SIG-M5 (cell line): Measurements from ENCODE around the gene HSD17B7.
A peak's percentile ranks its signal among the peaks of the same experiment; 100 is the strongest.
"Not testable (repeated sequence)": the region's sequence is repeated elsewhere in the genome, so short reads cannot be mapped to it uniquely, and the experiment has no call there.

Experiments used
- DNase-seq: peaks from one replicate; lab custom pipeline; 2025; lab: John Stamatoyannopoulos, UW

Gene HSD17B7

GRCh38 chr1:162812357-162812756 is 21.9 kb downstream of the HSD17B7 start:
- not testable (repeated sequence) for DNase-seq

- not testable (repeated sequence) for DNase-seq
Measured at GRCh38 chr1:162818136-162818535, 27.6 kb downstream of the HSD17B7 start.

- not testable (repeated sequence) for DNase-seq
Measured at GRCh38 chr1:162818666-162819065, 28.2 kb downstream of the HSD17B7 start.

- DNase-seq, result no peak
Measured at GRCh38 chr1:162822391-162823200, 32.1 kb downstream of the HSD17B7 start.

GRCh38 chr1:162823231-162823630 is 32.7 kb downstream of the HSD17B7 start:
- DNase-seq, result no peak

GRCh38 chr1:162823771-162824525 is 33.4 kb downstream of the HSD17B7 start:
- no peak for DNase-seq

GRCh38 chr1:162829268-162829667 is 38.8 kb downstream of the HSD17B7 start:
- DNase-seq, result no peak

- DNase-seq, result no peak
Measured at GRCh38 chr1:162832470-162832869, 42.0 kb downstream of the HSD17B7 start.

- DNase-seq, result no peak
Measured at GRCh38 chr1:162835157-162835899, 44.8 kb downstream of the HSD17B7 start.

- DNase-seq, result no peak
Measured at GRCh38 chr1:162838863-162839262, 48.4 kb downstream of the HSD17B7 start.

GRCh38 chr1:162840250-162840839 is 49.8 kb downstream of the HSD17B7 start:
- no peak for DNase-seq

- DNase-seq, result no peak
Measured at GRCh38 chr1:162844153-162844552, 53.7 kb downstream of the HSD17B7 start.

GRCh38 chr1:162846256-162847212 is 56.0 kb downstream of the HSD17B7 start:
- DNase-seq, result no peak

GRCh38 chr1:162847839-162848453 is 57.4 kb downstream of the HSD17B7 start:
- DNase-seq, result no peak

GRCh38 chr1:162849711-162850110 is 59.2 kb downstream of the HSD17B7 start:
- DNase-seq, result no peak

GRCh38 chr1:162851341-162851740 is 60.8 kb downstream of the HSD17B7 start:
- no peak for DNase-seq

GRCh38 chr1:162854245-162854882 is 63.9 kb downstream of the HSD17B7 start:
- DNase-seq, result peak; percentile 54

GRCh38 chr1:162855461-162856150 is 65.1 kb downstream of the HSD17B7 start:
- no peak for DNase-seq

- no peak for DNase-seq
Measured at GRCh38 chr1:162856260-162856659, 65.8 kb downstream of the HSD17B7 start.
